Bronchial epithelial cell (primary cell): ENCODE data around the gene DUSP3. TPM values are rescaled to one million over a fixed set of nuclear protein-coding genes. Genes with fewer than 3 reads are reported as not detected.

Source experiments
- DNase-seq: peaks from one replicate; pipeline ENCODE4 v3.0.0-alpha.2; 2010; ENCODE audit warnings: low read depth
- FAIRE-seq: peaks from 2 replicates; lab custom pipeline; 2011; peaks lifted over from hg19 to GRCh38; lab: Jason Lieb, UNC
- H3K27me3 ChIP-seq: 2 replicates; pipeline ENCODE4 v1.5.1; 2011; ENCODE audit warnings: low read length; ENCODE audit not compliant: control insufficient read depth, insufficient read depth
- H3K36me3 ChIP-seq: 2 replicates; pipeline ENCODE4 v1.5.1; 2011; ENCODE audit warnings: low read length; ENCODE audit not compliant: control insufficient read depth, insufficient read depth
- H3K4me3 ChIP-seq: 2 replicates; pipeline ENCODE4 v1.5.1; 2011; ENCODE audit warnings: mild to moderate bottlenecking, low read depth, low read length, control low read depth
- total RNA-seq: library from RNA; depleted of rRNA; stranded (reverse); fragments of >200 nt; gene quantifications from 2 replicates; pipeline ENCODE4 v1.2.1, GENCODE V29; 2014
- TF ChIP-seq, protein P1 (sequence below): IDR thresholded peaks from 2 replicates; pipeline ENCODE4 v1.5.1; 2011; ENCODE audit warnings: mild to moderate bottlenecking, moderate library complexity, low read length, control low read depth, inconsistent platforms; ENCODE audit not compliant: insufficient read depth, severe bottlenecking

The DUSP3 gene
- total RNA-seq, 1 donor from 2014 or later, result 36.9 TPM

GRCh38 chr17:43718544-43718943 is 60.2 kb downstream of the DUSP3 start:
- TF ChIP-seq, protein P1, sequence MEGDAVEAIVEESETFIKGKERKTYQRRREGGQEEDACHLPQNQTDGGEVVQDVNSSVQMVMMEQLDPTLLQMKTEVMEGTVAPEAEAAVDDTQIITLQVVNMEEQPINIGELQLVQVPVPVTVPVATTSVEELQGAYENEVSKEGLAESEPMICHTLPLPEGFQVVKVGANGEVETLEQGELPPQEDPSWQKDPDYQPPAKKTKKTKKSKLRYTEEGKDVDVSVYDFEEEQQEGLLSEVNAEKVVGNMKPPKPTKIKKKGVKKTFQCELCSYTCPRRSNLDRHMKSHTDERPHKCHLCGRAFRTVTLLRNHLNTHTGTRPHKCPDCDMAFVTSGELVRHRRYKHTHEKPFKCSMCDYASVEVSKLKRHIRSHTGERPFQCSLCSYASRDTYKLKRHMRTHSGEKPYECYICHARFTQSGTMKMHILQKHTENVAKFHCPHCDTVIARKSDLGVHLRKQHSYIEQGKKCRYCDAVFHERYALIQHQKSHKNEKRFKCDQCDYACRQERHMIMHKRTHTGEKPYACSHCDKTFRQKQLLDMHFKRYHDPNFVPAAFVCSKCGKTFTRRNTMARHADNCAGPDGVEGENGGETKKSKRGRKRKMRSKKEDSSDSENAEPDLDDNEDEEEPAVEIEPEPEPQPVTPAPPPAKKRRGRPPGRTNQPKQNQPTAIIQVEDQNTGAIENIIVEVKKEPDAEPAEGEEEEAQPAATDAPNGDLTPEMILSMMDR, result no peak
- H3K27me3 ChIP-seq, result peaks cover 1% of the 10 kb centered on the region
- H3K36me3 ChIP-seq, result no peaks in the 10 kb centered on the region
- H3K4me3 ChIP-seq, result no peak overlapping the region
- FAIRE-seq, result no peak
- no peak for DNase-seq

DNA sequence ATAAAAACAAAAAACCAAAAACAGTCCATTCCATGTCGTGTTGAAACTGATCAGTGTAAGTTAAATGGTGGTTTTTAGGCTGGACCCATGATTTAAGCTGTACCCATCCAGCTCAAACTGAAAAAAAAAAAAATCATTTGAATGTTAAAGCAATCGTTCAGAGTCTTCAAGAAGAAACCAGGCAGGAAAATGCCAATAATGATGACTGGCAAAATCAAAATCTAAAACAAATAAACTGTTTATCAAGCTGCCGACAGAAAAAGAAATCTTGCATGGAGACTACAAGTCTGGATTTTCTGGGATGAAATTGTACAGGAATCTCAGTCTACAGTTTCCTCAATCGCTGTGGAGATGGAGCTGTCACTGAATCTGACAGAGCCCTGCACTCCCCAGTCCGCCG is 60.9 kb downstream of the DUSP3 start:
- no peaks in the 10 kb centered on the region for H3K36me3 ChIP-seq
- no peak for FAIRE-seq
- TF ChIP-seq, protein P1, result no peak
- no peak for DNase-seq
- no peak overlapping the region for H3K4me3 ChIP-seq
- H3K27me3 ChIP-seq, result peaks cover 1% of the 10 kb centered on the region

Other genes starting within 250 kb of the DUSP3 start
- gene ETV4, start 232.6 kb downstream of the DUSP3 start, total RNA-seq, result 1.4 and 3.2 TPM in 2 replicates
- gene MEOX1, start 117.1 kb downstream of the DUSP3 start, total RNA-seq, result not detected in 2 replicates
- not detected in 2 replicates for gene SOST, start 20.2 kb downstream of the DUSP3 start, total RNA-seq
- not detected in 2 replicates for gene CFAP97D1, start 1.5 kb upstream of the DUSP3 start, total RNA-seq
- gene MPP3, start 54.2 kb upstream of the DUSP3 start, total RNA-seq, result 7.2 and 9.7 TPM in 2 replicates
- not detected in 2 replicates for gene CD300LG, start 68.2 kb upstream of the DUSP3 start, total RNA-seq
- 0.13 and 0.26 TPM in 2 replicates for gene MPP2, start 128.6 kb upstream of the DUSP3 start, total RNA-seq
- not detected in 2 replicates for gene PPY, start 163.5 kb upstream of the DUSP3 start, total RNA-seq
- 0.26 and 0.79 TPM in 2 replicates for gene PYY, start 175.0 kb upstream of the DUSP3 start, total RNA-seq
- gene NAGS, start 225.6 kb upstream of the DUSP3 start, total RNA-seq, result 17.8 and 25.3 TPM in 2 replicates
- gene TMEM101, start 236.0 kb upstream of the DUSP3 start, total RNA-seq, result 64.3 and 85.6 TPM in 2 replicates